HL-60 (cell line): Measurements from ENCODE around the gene ID2.

Experiments used
- DNase-seq, 2 experiments: peaks; one replicate each; pipeline ENCODE4 v3.0.0-alpha.2; 2010 to 2020; ENCODE audit warnings: low read depth in 1 of 2, low spot score in 1 of 2
- H3K27ac ChIP-seq: fragments of 250-450 bp; sonication (Bioruptor Pico); replicated peaks from 2 replicates; pipeline ENCODE4 v1.5.1; 2020; ENCODE audit warnings: mild to moderate bottlenecking, moderate library complexity
- H3K27me3 ChIP-seq: fragments of 250-450 bp; sonication (Bioruptor Pico); 2 replicates; pipeline ENCODE4 v1.5.1; 2021; ENCODE audit warnings: mild to moderate bottlenecking, moderate library complexity; ENCODE audit not compliant: insufficient read depth, poor library complexity, severe bottlenecking
- H3K4me3 ChIP-seq: replicated peaks from 2 replicates; pipeline ENCODE4 v1.5.1; 2011; ENCODE audit warnings: mild to moderate bottlenecking, control low read depth, low read length; ENCODE audit not compliant: insufficient read depth
- CTCF ChIP-seq: IDR thresholded peaks from one replicate; pipeline ENCODE4 v1.5.1; 2011; ENCODE audit warnings: low read length, control low read depth, inconsistent platforms; ENCODE audit not compliant: insufficient read depth
- GABPA ChIP-seq: IDR thresholded peaks from 2 replicates; pipeline ENCODE4 v1.6.1; 2012; ENCODE audit warnings: low read depth
- POLR2AphosphoS5 ChIP-seq: IDR thresholded peaks from 2 replicates; pipeline ENCODE4 v1.6.1; 2012; ENCODE audit warnings: low read depth
- SPI1 ChIP-seq: IDR thresholded peaks from 2 replicates; pipeline ENCODE4 v1.6.1; 2012; ENCODE audit warnings: low read depth, mild to moderate bottlenecking, borderline replicate concordance
- TF ChIP-seq, protein P1 (sequence below): IDR thresholded peaks from 2 replicates; pipeline ENCODE4 v1.6.1; 2012; ENCODE audit warnings: low read depth; ENCODE audit not compliant: insufficient replicate concordance

ID2 gene

DNA sequence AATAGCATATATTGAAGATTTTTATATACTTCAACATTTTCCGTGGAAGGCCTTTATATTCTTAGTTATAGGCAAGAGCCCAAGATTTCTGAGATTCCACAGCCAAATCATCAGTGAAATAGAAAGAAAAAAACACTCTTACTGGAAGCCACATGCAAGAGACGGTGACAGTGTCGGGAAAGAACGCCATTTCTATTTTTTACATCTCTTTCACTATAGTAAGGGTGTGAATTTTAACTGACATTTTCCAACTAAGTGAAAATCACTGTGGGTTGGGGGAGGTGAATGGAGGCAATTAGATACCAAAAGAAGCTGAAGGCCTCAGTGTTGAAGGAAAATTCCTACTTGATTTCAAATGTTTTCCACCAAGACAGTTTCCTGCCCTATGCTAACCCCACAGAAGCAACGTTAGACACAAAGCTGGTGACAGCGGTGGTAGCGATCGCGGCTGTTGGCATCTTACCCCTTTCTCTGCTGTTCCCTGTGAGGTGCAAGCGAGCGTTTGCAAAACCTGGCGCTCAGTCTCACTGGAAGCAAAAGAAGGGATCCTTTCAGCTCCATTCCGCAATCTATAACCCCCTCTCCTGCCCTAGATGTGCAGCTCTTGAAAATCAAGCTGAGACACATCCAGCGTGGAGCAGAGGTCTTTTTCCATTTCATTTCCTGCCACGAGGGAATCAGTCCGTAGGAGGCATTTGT, 20.0 kb downstream of the ID2 start:
- no peak for TF ChIP-seq POLR2AphosphoS5
- Histone ChIP-seq H3K27ac (no peak overlapping the region), H3K27me3 (no peaks in the 10 kb centered on the region)

GRCh38 chr2:8704906-8705305, 23.1 kb downstream of the ID2 start:
- Histone ChIP-seq H3K4me3 (no peak overlapping the region), H3K27ac (no peak overlapping the region), H3K27me3 (no peaks in the 10 kb centered on the region)
- no peak for DNase-seq
- TF ChIP-seq SPI1 (no peak), POLR2AphosphoS5 (no peak), GABPA (no peak), CTCF (no peak)
- TF ChIP-seq, protein P1, sequence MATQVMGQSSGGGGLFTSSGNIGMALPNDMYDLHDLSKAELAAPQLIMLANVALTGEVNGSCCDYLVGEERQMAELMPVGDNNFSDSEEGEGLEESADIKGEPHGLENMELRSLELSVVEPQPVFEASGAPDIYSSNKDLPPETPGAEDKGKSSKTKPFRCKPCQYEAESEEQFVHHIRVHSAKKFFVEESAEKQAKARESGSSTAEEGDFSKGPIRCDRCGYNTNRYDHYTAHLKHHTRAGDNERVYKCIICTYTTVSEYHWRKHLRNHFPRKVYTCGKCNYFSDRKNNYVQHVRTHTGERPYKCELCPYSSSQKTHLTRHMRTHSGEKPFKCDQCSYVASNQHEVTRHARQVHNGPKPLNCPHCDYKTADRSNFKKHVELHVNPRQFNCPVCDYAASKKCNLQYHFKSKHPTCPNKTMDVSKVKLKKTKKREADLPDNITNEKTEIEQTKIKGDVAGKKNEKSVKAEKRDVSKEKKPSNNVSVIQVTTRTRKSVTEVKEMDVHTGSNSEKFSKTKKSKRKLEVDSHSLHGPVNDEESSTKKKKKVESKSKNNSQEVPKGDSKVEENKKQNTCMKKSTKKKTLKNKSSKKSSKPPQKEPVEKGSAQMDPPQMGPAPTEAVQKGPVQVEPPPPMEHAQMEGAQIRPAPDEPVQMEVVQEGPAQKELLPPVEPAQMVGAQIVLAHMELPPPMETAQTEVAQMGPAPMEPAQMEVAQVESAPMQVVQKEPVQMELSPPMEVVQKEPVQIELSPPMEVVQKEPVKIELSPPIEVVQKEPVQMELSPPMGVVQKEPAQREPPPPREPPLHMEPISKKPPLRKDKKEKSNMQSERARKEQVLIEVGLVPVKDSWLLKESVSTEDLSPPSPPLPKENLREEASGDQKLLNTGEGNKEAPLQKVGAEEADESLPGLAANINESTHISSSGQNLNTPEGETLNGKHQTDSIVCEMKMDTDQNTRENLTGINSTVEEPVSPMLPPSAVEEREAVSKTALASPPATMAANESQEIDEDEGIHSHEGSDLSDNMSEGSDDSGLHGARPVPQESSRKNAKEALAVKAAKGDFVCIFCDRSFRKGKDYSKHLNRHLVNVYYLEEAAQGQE, result no peak

More for the DNA sequence above, 20.0 kb downstream of the ID2 start:
- no peak overlapping the region for H3K4me3 ChIP-seq
- DNase-seq, result no peak

GRCh38 chr2:8709611-8710010, 27.8 kb downstream of the ID2 start:
- TF ChIP-seq GABPA (no peak), CTCF (no peak), POLR2AphosphoS5 (no peak), SPI1 (no peak)
- TF ChIP-seq, protein P1, result no peak
- H3K27ac ChIP-seq, result no peak overlapping the region

GRCh38 chr2:8710951-8711350, 29.1 kb downstream of the ID2 start:
- Histone ChIP-seq H3K4me3 (no peak overlapping the region), H3K27ac (no peak overlapping the region), H3K27me3 (no peaks in the 10 kb centered on the region)
- no peak for DNase-seq
- TF ChIP-seq SPI1 (no peak), POLR2AphosphoS5 (no peak), GABPA (no peak), CTCF (no peak)
- TF ChIP-seq, protein P1, result no peak

More at GRCh38 chr2:8709611-8710010, 27.8 kb downstream of the ID2 start:
- no peak overlapping the region for H3K4me3 ChIP-seq
- H3K27me3 ChIP-seq, result no peaks in the 10 kb centered on the region
- no peak for DNase-seq
